GM12891 (cell line): ENCODE measurements around the gene FCER1G.

Experiments
- POLR2A ChIP-seq: IDR thresholded peaks from 2 replicates; pipeline ENCODE4 v1.6.1; 2011; ENCODE audit warnings: low read depth, low read length, control low read depth
- POLR2AphosphoS5 ChIP-seq: IDR thresholded peaks from 2 replicates; pipeline ENCODE4 v1.6.1; 2011; ENCODE audit warnings: low read depth, low read length, control low read depth

GRCh38 chr1:161195171-161195570, 19.9 kb upstream of the FCER1G start:
- TF ChIP-seq POLR2AphosphoS5, result no peak
- TF ChIP-seq POLR2A, result no peak
